Activated CD8-positive, alpha-beta memory T cell treated with anti-CD3 and anti-CD28 coated beads, Interleukin-2, amount 10 ng/mL, durations not matched to agents 7 days and 5 days (primary cell): Measurements from ENCODE around the gene PTX4. TPM values are rescaled to one million over a fixed set of nuclear protein-coding genes. Genes with fewer than 3 reads are reported as not detected.
"Not testable (repeated sequence)": the region's sequence is repeated elsewhere in the genome, so short reads cannot be mapped to it uniquely, and the experiment has no call there.

Experiments used
- ATAC-seq: fragments of 150-1000 bp; cut with Tn5 transposase; one replicate; pipeline ENCODE4 v1.10.0; 2021; ENCODE audit warnings: moderate library complexity
- CTCF ChIA-PET: fragments of 350-600 bp; sonication (Branson Sonifier 250); formaldehyde crosslinking; loops from one replicate; lab custom pipeline; 2021; ENCODE audit warnings: antibody characterized with exemption; lab: Charles Lee
- DNase-seq: peaks from one replicate; pipeline ENCODE4 v3.0.0-alpha.2; 2020
- H3K27ac Mint-ChIP-seq: one replicate; pipeline ENCODE4 v1.8.0; 2021; ENCODE audit warnings: mild to moderate bottlenecking, mixed read lengths
- H3K27me3 Mint-ChIP-seq: one replicate; pipeline ENCODE4 v1.8.0; 2021; ENCODE audit warnings: mixed read lengths
- H3K36me3 Mint-ChIP-seq: one replicate; pipeline ENCODE4 v1.8.0; 2021; ENCODE audit warnings: mild to moderate bottlenecking, mixed read lengths
- H3K4me1 Mint-ChIP-seq: one replicate; pipeline ENCODE4 v1.8.0; 2021; ENCODE audit warnings: mixed read lengths
- H3K4me3 Mint-ChIP-seq: one replicate; pipeline ENCODE4 v1.8.0; 2021; ENCODE audit warnings: mild to moderate bottlenecking, moderate library complexity, mixed read lengths
- H3K9me3 Mint-ChIP-seq: one replicate; pipeline ENCODE4 v1.8.0; 2022; ENCODE audit warnings: low read depth, mixed read lengths
- total RNA-seq, 2 experiments: library from RNA; stranded (reverse); gene quantifications; one replicate each; pipeline ENCODE4 v1.2.3, GENCODE V29; 2021

PTX4 gene
- total RNA-seq, 2 experiments from 2014 or later, result not detected

GRCh38 chr16:1442697-1443096 lies 46.0 kb downstream of the PTX4 start:
- DNase-seq (no peak), ATAC-seq (no peak)
- no peak overlapping the region for H3K27ac Mint-ChIP-seq
- no peaks in the 10 kb centered on the region for H3K9me3 Mint-ChIP-seq
- H3K27me3 Mint-ChIP-seq, result no peaks in the 10 kb centered on the region
- H3K4me3 Mint-ChIP-seq, result no peak overlapping the region
- CTCF ChIA-PET, result no interaction called here
- H3K4me1 Mint-ChIP-seq, result no peaks in the 10 kb centered on the region
- no peaks in the 10 kb centered on the region for H3K36me3 Mint-ChIP-seq

- Mint-ChIP-seq H3K9me3 (no peaks in the 10 kb centered on the region), H3K4me3 (no peak overlapping the region), H3K27ac (no peak overlapping the region), H3K4me1 (no peaks in the 10 kb centered on the region), H3K36me3 (no peaks in the 10 kb centered on the region), H3K27me3 (no peaks in the 10 kb centered on the region)
- DNase-seq, result no peak
- CTCF ChIA-PET, result no interaction called here
- no peak for ATAC-seq
Observed at GRCh38 chr16:1441391-1441829, 47.3 kb downstream of the PTX4 start.

GRCh38 chr16:1439699-1440074 lies 49.1 kb downstream of the PTX4 start:
- H3K9me3 Mint-ChIP-seq, H3K27ac Mint-ChIP-seq, H3K4me1 Mint-ChIP-seq, H3K36me3 Mint-ChIP-seq, CTCF ChIA-PET, ATAC-seq, DNase-seq, H3K4me3 Mint-ChIP-seq, H3K27me3 Mint-ChIP-seq: not testable (repeated sequence)

DNA sequence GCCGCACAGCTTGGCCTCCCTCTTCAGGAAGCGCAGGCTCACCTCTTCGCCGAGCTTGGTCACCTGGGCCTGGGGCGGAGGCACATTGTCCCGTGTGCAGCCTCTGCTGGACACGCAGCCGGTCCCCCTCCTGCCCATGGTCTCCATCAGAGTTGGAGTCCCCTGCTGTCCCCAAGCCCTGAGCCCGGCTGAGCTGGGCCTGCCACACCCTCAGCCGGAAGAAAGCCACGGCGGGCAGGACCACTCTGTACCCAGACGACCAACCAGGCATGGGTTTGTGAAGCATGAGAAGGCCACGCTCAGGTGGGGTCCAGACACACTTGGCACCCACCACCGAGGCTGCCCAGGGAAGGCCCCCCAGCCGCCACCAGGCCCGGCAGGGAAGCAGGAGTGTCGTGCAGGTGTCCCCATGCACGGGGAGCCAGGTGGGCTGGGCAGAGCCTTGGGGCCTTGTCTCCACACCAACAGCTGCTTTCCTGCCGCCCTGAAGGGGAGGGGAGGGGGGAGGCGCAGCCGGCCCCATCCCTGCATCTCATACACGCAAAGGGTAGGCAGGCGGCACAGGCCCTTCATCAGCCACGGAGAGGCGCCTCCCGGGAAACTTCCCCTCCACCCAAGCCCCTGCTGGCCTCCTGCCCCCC lies 49.6 kb downstream of the PTX4 start:
- H3K4me3 Mint-ChIP-seq, result no peak overlapping the region
- no peak overlapping the region for H3K27ac Mint-ChIP-seq
- no peak for DNase-seq
- CTCF ChIA-PET, result interaction anchor here (0.5 kb wide), 1 partner anchor 58 kb away, joined by 3 read pairs; no protein-coding TSS in a partner anchor
- H3K4me1 Mint-ChIP-seq, result no peaks in the 10 kb centered on the region
- no peaks in the 10 kb centered on the region for H3K27me3 Mint-ChIP-seq
- no peaks in the 10 kb centered on the region for H3K9me3 Mint-ChIP-seq
- no peaks in the 10 kb centered on the region for H3K36me3 Mint-ChIP-seq
- ATAC-seq, result no peak

DNA sequence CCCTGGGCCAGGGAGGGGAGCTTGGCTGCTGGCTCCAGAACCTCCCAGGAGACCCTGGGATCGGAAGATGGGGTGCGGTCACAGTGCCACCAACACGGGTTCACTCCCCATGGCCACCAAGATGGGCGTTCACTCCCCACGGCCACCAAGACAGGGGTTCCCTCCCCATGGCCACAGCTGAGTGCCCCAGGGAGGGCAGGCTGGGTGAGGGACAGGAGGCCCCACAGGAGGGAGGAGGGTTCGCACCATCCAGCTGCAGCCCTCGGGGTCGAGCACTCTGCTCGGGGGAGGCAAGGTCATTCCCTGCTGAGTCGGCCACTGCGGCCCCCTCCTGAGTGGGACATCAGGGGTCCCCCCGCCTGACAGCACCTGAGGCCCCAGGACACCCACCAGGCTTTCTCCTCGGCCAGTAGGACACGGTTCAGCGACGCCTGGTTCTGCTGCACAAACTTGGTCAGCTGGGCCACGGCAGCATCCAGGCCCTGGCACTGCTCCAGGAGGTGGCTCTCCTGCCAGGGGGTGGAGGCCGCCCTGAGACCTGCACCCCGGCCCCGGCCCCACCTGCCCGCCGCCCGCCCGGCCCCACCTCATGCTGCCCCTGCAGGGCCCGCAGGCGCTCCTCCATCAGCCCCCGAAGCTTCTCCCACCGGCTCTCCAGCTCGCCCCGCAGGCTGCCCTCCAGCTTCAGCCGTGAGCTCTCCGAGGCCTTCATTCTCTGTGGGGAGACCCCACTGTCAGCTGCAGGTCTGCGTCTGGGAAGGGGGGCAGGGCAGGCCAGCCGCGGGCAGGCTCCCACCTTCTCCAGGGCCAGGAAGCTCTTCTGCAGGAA lies 50.3 kb downstream of the PTX4 start:
- no peaks in the 10 kb centered on the region for H3K9me3 Mint-ChIP-seq
- no peak overlapping the region for H3K27ac Mint-ChIP-seq
- CTCF ChIA-PET, result interaction anchor here (0.5 kb wide), 1 partner anchor 58 kb away, joined by 3 read pairs; no protein-coding TSS in a partner anchor
- H3K4me3 Mint-ChIP-seq, result no peak overlapping the region
- DNase-seq (no peak), ATAC-seq (no peak)
- H3K4me1 Mint-ChIP-seq, result no peaks in the 10 kb centered on the region
- H3K27me3 Mint-ChIP-seq, result no peaks in the 10 kb centered on the region
- no peaks in the 10 kb centered on the region for H3K36me3 Mint-ChIP-seq

DNA sequence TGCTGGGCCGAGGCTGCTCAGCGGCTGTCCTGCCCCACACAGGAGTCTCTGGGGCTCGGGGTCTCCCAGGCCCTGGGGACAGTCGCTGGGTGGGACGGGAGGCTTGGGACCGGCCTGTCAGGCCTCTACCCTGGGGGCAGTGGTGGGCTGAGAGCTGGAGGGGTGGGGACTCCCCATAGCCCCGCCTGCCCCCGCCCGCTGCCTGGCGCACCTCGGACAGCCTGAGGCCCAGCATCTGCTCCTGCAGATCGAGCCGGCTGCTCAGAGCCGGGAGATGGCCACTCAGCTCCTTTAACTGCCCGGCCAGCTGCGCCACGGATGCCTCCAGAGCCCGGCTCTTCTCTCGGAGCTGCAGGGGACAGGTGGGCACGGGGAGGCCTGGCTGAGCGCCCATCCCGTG lies 51.1 kb downstream of the PTX4 start:
- no peaks in the 10 kb centered on the region for H3K4me1 Mint-ChIP-seq
- H3K27ac Mint-ChIP-seq, result no peak overlapping the region
- DNase-seq (no peak), ATAC-seq (no peak)
- H3K36me3 Mint-ChIP-seq, result no peaks in the 10 kb centered on the region
- CTCF ChIA-PET, result no interaction called here
- H3K4me3 Mint-ChIP-seq, result no peak overlapping the region
- H3K27me3 Mint-ChIP-seq, result no peaks in the 10 kb centered on the region
- no peaks in the 10 kb centered on the region for H3K9me3 Mint-ChIP-seq

DNA sequence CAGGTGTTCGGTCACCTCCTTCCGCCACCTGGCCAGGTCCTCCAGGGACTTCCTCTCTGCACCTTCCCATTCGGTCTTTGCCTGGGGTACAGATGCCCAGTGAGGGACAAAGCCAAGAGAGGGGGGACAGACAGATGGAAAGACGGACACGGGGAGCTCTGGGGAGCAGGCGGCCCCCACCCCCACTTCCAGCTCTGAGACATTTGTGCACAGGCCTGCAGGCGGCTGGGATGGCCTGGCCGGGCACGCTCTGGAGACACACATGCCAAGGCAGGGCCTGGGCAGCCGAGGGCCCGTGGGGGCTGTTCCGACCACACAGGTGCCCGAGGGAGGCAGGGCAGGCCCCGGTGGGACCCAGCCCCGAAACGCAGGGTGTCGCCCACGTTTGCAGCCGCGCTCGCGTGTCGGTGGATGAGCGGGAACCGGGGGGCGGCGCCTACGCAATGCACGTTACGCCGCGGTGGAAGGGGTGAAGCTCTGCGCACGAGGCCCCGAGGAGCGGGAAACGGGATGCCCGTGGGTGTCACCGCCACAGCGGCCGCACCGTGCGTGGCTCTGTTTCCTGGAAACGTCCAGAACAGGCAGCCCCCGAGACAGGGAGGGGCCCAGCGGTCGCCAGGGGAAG lies 51.9 kb downstream of the PTX4 start:
- CTCF ChIA-PET, result no interaction called here
- Mint-ChIP-seq H3K27ac (no peak overlapping the region), H3K9me3 (no peaks in the 10 kb centered on the region), H3K4me3 (no peak overlapping the region), H3K27me3 (no peaks in the 10 kb centered on the region), H3K36me3 (no peaks in the 10 kb centered on the region), H3K4me1 (no peaks in the 10 kb centered on the region)
- DNase-seq (no peak), ATAC-seq (no peak)

- Mint-ChIP-seq H3K9me3 (no peaks in the 10 kb centered on the region), H3K36me3 (no peaks in the 10 kb centered on the region), H3K4me3 (no peak overlapping the region), H3K4me1 (no peaks in the 10 kb centered on the region), H3K27ac (no peak overlapping the region), H3K27me3 (no peaks in the 10 kb centered on the region)
- CTCF ChIA-PET, result no interaction called here
- DNase-seq (no peak), ATAC-seq (no peak)
Observed at GRCh38 chr16:1435921-1436697, 52.6 kb downstream of the PTX4 start.

Other genes starting within 250 kb of the PTX4 start
- gene TPSAB1, start 248.2 kb downstream of the PTX4 start, total RNA-seq, result not detected
- gene TPSD1, start 232.9 kb downstream of the PTX4 start, total RNA-seq, result not detected
- 100 to 1,000 TPM; 224 to 253 TPM for gene UBE2I, start 179.3 kb downstream of the PTX4 start, total RNA-seq
- under 1 TPM; 0.45 to 0.53 TPM for gene BAIAP3, start 155.3 kb downstream of the PTX4 start, total RNA-seq
- gene TSR3, start 137.1 kb downstream of the PTX4 start, total RNA-seq, result 10 to 100 TPM; 52.9 to 57.8 TPM
- gene GNPTG, start 137.0 kb downstream of the PTX4 start, total RNA-seq, result 10 to 100 TPM; 29.3 to 33.0 TPM
- gene UNKL, start 74.2 kb downstream of the PTX4 start, total RNA-seq, result 10 to 100 TPM; 30.1 to 43.0 TPM
- 10 to 100 TPM; 15.7 to 18.5 TPM for gene UQCC4, start 68.2 kb downstream of the PTX4 start, total RNA-seq
- gene PERCC1, start 57.9 kb downstream of the PTX4 start, total RNA-seq, result under 1 TPM in 1 of 2 experiments, not detected in 1; 0.33 TPM
- gene CCDC154, start 44.4 kb downstream of the PTX4 start, total RNA-seq, result 1 to 10 TPM; 2.0 to 2.9 TPM
- gene CLCN7, start 13.9 kb downstream of the PTX4 start, total RNA-seq, result 10 to 100 TPM; 53.0 to 60.5 TPM
- gene TELO2, start 4.4 kb upstream of the PTX4 start, total RNA-seq, result 10 to 100 TPM; 60.7 to 63.8 TPM
- gene TMEM204, start 44.7 kb upstream of the PTX4 start, total RNA-seq, result 10 to 100 TPM; 34.7 to 37.1 TPM
- 1 to 10 TPM; 6.3 to 8.3 TPM for gene IFT140, start 123.1 kb upstream of the PTX4 start, total RNA-seq
- gene CRAMP1, start 123.4 kb upstream of the PTX4 start, total RNA-seq, result 10 to 100 TPM; 26.8 to 31.1 TPM
- 10 to 100 TPM; 55.0 to 62.4 TPM for gene JPT2, start 189.3 kb upstream of the PTX4 start, total RNA-seq
- 100 to 1,000 TPM in 1 of 2 experiments, 10 to 100 TPM in 1; 78.9 to 101 TPM for gene MAPK8IP3, start 217.3 kb upstream of the PTX4 start, total RNA-seq